ENCODE data around the gene ASS1.

The ASS1 gene

DNA sequence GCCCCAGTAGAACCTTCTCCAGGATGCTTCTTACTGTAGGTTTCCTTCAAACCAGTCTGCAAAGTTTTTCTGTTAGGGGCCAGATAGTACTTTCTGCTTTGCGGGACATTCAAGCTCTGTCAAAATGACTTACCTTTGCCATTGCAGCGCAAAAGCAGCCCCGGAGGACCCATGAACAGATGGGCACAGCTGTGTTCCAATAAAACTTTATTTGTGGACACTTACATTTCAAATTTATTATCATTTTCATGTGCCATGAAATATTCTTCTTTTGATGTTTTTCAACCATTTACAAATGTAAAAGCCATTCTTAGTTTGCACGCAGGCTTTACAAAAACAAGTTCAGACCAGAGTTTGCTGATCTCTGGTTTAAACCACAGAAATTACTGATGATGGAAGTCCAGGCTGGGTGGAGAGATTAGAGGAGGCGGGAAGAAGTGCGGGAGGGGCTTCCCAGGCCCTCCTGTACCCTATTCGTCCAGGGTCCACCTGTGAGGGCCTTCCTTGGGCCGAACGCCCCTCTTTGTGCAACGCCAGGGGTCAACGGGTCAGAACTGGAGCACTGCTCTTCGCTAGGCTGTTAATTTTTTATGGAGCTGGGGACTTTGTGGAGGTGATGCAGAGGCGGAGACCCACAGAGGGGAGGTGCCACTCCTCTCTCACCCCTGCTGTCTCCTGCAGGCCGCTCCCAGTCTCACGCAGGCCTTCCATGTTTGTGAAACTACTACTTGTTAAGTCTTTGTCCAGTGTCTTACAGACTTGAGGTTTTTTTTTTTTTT is 7.6 kb upstream of the ASS1 start:
- DNase-seq, result no peak

DNA sequence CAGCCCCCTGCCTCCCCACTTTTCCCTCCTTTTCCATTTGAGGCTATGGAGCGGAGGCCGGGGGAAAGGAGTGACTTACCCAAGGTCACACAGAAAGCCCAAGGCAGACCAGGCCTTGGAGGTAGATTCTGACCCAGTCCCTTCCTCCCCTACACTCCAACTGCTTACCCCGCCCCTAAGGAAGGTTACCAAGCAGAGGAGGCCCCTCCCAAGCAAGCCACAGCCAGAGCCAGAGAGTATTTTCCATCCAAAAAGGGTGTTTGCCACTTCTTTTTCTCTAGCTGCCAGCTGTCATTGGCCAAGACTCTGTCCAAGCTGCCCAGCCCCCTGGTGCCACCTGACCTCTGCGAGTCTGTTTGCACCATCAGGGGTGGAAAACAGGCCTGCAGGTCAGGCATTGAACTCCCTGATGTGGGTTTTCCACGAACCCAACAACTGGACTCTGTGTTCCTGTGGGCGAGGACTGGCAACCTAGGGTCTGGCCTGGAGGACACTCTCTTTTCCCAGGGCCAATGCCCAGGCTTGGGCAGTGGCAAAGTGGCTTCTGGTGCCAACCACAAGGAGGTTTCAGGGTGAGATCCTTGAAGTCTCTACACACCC is 6.3 kb upstream of the ASS1 start:
- no peak for DNase-seq

DNA sequence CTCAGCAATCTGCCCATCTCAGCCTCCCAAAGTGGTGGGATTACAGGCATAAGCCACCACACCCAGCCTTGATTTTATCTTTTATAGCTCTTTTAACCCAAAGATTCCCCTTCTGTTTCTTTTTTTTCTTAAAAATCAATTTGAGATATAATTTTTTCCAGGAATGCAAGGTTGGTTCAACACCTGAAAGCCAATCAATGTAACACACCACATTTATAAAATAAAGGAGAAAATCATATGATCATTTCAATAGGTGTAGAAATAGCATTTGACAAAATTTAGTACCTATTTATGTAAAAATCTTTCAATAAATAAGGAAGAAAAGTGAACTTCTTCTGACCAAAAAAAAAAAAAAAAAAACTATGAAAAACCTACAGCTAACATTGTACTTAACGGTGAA is 3.7 kb upstream of the ASS1 start:
- no peak for DNase-seq

DNA sequence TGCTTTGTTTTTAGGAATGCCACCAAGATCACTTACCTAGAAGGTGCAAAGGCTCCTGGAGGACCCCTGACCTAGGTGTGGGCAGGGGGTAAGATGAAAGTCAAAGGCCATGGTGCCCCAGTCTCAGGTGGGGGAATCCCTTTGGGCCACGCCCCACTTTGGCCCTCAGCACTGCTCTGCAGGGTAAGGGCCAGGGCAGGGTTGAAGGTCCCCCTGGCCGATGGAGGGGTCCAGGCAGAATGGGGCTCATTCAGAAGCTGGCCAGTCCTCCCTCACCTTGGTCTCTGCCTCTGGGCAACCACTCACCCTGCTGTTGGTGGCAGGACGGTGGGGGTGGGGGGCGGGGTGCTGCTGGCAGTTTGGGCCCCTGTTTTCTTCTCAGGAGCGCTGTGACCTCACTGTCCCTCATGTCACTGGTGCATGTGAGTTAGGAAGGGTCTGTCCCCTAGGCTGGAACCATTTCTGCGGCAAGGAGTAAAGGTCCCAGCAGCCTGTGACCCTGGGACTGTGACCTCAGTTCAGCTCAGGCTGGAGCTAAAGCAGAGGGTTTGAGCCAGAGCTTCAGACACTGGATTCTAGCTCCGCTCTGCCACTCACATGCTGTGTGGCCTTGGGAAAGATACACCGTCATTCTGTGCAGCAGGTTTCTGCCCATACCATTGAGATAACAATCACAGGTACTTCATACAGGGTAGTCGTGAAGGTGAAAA is 1.9 kb upstream of the ASS1 start:
- DNase-seq, result no peak

DNA sequence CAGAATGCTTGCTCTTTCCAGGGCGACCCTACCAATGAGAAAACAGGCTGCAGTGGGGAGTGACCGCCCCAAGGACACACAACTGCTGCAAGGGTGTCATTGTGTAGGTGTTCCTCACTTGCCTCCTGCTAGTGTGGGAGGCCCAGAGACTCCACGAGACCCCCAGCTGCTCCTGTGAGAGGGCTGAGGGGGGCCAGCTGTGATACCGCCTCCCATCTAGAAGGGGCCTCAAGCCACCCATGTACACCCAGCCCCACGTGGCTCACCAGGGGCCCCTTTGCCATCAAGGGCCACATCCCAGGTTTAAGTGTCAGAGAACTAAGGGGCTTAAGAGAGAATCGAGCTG is 1.3 kb upstream of the ASS1 start:
- DNase-seq, result no peak

DNA sequence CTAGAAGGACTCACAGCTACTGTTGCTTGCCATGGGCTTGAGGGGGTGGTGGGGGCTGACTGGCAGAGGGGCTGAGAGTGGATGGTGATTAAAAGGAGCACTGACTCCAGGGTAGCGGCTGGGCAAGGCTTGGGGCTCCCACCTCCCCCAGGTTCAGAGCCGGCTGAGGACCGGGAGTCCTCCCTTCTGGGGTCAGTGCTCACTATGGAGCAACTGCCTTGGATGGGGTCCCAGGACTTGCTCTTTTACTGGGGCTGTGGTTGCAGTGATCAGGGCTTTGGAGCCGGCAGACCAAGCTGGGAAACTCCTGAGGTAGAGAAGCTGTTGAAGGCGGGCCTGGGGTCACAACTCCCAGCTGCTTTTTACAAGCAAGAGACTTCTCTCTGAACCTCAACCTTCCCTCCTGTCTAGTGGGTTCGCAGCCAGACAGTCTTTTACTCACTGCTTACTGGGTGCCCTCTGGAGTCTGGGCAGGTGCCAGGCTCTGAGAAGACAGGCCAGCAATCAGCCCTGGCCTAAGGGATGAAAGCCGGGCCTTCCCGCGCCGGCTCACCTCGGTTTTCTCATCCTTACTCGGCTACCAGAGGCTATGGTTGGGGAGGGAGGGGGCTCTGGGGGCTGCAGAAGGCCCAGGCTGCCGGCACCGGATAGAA is 795 bp upstream of the ASS1 start:
- DNase-seq, result no peak

DNA sequence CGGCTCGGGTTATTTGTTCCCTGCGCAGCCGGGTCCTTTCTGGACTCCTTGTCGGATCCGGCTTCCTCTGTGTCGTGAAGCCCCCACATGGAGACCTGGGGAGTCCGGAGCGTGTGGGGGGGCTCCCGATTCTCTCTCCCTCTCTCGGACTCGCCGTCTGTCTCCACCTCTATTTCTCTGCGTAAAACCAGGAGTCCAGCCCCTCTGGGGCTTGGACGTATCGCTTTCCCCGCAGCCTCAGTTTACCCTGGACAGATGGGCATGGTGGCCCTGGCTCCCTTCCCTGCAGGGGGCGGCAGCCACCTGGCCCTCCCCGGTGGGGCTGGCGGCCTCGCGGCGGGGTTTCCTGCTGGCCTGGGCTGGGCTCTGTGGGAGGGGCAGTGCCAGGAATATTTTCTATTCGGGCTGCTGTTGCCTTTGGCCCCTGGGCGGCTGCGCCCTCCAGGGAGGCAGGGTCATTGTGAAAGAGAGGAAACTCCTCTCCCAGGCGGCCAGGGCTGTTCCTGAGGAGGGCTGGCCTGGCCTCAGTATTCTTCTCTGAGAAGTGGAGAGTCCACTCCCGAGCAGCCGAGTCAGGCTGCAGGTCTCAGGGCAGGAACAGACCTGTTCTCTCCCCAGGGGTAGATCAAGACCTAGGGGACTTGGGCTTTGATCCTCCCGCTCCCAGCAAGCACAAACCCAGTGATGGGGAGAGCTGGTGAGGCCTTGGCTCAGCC is 665 bp downstream of the ASS1 start:
- DNase-seq, result no peak

DNA sequence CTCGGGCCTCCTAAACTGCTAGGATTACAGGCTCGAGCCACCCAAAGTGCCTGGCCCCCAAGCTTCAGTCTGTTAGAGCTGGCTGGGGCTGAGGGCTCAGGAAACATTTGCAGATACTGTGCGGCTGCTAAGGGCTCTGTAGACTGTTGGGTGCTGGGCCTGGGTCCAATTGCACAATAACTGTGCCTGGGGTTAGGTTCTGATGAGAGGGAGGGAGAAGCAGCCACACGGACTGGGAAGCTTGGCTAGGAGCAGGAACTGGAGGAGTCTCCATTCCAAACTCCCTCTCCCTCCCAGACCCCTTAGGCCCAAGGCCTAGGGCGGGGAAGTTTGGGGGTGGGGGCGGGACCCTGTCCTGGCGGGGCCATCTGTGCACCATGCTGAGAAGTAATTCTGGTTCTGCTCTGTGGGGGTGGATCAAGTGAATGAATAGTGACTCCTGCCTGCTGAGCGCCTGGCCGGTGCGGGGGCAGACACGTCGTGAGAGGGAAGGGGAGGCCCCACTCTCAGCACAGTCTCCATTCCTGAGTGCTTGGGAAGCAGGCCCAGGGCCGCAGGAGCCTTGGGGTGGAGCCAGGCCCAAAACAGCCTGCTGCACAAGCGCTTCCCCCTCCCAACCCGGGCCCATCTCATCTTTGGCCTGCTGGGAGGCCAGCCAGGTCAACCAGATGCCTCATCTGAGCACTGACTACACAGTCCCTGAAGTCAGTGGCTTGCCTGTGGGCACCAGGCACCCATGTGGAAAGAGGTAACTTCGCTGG is 1.5 kb downstream of the ASS1 start:
- DNase-seq, result no peak

DNA sequence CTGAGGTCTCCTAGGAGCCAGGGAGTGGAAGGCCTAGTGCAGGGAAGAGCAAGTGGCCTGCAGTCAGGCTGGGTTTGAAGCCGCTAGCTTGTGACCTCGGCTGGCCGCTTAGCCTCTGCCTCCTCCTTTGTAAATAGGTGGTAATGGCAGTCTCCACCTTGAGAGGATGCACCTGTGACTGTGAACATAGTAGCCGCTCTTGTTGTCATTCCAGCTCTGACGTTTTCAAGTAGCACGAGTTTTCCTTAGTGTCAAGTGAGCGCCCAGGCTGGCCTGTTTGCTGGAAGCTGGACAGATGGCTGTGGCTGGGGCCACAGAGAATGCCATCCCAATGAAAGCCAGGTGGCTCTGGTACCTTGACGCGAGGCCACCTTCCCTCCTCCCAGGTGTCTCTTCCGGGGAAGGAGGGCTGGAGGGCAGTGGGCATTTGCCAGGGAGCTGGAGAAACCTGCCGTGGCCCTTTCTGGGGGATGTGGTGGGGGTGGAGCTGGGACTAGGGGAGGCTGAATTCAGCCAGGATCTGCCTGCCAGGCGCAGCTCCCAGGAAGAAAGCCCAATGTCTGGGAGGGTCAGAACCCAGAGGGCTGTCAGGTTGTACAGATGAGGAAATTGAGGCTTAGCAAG is 2.5 kb downstream of the ASS1 start:
- no peak for DNase-seq

DNA sequence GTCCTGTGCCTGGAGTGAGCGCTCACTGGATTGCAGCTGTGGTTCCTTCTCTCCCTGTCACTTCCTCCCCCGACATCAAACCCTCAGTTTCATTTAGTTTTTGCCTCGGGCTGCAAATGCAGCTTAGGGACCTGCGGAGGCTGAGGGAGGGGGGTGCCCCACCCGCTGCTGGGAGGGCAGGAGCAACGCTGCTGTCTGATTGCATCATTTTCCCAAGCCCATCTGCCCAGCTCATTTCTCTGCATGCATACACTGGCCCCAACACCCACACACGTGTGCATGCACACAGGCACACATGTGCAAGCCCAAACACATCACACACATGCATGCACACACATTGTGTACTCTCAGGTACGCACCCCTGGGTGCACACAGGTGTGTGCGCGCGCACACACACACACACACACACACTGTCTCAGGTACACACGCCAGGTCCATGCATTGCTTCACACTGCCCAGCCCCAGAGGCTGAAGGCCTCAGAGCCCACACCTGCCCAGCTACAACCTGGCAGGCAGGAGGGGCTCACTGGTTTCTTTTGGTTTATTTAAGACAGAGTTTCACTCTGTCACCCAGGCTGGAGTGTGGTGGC is 3.4 kb downstream of the ASS1 start:
- DNase-seq, result no peak

DNA sequence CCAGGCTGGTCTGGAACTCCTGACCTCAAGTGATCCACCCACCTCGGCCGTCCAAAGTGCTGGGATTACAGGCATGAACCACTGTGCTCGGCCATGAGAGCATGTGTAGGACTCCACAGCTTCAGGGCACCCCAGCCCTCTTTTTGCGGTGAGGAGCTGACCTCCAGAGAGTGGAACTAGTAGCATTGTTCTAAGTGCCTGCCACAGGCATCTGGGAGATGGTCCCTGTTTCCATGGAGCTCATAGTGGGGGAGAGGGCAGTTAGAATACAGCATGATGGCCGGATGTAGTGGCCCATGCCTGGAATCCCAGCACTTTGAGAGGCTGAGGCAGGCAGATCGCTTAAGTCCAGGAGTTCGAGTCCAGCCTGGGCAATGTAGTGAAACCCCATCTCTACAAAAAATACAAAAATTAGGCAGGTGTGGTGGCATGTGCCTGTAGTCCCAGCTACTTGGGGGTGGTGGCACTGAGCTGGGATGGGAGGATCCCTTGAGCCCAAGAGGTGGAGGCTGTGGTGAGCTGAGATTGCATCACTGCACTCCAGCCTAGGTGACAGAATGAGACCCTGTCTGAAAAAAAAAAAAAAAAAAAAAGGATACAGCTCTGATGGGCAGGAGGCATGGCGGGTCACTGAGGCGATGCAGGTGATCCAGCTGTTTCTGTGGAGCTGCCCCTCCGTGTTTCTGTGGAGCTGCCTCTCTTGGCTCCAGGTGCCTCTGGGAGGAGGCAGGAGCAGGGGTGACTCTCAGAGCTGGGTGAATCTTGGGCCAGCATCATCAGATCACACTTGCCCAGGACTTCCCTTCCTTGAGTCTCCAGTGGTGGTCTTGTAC is 4.2 kb downstream of the ASS1 start:
- DNase-seq, result no peak

DNA sequence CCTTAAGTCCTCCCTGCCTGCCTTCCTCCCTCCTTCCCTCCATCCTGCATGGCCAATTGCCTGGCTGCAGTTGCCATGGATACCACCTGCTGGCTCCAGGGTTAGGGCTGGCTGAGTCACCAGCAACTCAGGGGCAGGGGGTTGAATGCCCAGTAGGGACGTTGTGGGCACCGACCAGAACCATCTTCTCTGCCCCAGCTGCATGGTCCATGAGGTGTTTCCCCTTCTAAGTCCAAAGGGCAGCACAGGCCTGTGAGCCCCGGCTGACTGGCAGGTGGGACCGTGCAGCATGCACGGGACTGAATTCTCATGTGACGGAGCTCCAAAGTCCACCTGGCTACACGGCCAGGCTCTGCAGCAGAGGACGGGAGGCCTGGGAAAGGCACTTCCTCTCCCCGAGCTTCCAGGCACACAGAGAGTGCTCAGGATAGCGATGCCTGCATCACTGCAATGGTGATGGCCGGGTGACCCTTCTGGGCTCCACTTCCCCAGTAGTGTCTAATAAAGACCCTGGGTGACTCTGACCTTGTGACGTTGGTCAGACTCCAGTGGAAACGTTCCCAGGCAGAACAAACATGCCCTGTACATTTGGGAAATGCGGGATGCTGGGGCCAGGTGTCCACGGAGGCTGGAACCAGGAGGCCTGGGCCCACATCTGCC is 5.7 kb downstream of the ASS1 start:
- DNase-seq, result no peak

DNA sequence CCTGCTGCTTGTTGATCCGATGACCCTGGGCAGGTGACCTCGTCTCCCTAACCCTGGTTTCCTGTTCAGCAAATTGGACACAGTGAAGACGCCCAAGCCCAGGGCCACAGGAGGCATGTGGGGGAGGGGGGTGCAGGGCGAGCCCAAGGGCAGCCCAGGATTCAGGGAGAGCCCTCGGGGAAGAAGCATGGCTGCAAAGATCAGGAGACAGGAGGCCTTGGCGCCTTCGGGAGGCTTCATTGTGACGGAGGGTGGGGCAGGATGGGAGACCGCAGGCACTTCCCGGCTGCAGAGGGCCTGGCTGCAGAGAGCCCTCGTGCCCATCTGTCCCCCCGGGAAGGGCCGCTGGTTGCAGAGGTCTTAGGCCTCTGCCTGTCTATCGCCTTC is 6.2 kb downstream of the ASS1 start:
- no peak for DNase-seq

DNA sequence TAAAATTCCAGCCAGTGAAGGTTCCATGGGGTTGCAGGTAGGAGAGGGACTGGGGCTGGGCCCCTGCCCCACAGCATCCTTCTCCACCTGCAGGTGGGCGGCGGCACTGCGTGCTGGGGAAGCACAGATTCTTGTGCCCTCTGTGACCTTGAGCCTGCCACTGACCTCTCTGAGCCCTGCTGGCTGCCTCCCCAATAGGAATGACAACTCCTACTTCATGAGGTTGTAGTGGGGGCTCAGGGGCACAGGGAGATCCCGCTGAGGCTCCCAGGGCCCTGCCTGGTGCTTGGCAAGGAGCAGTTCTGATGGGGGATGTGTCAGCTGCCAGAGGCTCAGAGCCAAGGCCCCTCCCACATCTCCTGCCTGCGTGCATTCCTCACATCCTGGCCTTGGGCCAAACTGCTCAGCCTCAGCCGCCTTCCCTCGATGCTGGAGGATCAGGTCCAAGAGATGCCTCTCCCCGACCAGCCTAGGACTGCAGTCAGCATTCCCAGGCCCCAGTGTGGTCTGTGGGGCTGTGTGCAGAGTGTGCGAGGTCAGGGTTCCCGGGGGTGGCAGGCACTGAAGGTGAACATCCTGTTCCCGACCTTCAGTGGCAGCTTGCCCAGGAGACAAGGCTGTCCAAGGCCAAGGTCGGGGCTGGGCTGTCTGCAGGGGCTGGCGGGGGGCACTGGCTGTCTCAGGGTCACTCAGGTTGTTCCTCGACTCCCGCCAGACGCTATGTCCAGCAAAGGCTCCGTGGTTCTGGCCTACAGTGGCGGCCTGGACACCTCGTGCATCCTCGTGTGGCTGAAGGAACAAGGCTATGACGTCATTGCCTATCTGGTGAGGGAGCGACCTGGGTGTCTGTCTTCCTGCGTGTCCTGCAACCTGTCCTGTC is 7.0 kb downstream of the ASS1 start:
- peak; percentile 82 for DNase-seq

DNA sequence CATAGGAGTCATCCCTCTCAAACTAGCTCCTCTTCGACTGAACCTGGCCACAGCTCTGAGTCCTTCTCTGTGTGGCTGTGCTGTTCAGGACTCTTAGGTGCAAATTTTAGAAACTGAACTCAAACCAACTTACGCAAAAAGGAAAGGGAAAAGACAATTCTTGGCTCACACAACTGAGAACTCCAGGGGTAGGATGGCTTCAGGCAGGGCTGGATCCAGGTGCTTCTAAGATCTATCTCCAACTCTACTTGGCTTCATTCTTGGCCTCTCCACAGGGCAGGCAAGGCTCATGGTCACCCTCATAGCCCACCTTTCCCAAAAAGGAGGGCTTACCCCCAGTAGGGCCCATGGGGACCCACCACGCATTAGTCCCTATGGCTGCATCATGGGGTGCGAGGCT is 8.1 kb downstream of the ASS1 start:
- DNase-seq, result no peak

DNA sequence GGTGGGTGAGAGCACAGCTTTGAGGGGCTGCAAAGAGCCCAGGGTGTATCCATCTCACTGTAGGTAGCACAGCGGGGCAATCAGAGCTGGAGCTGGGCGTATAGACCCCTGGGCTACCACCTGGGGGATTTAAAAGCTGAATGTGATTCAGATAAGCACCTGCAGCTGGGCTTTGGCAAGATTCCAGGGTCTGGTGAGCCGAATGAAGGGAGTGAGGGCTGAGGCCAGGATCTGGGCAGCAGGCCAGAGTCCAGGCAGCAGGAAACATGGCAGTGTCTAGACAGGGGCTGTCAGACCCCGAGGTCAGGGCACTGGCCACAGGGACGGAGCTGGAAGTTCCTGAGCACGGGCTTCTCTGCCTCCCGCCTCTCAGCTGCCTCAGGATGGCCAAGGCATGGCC is 8.7 kb downstream of the ASS1 start:
- no peak for DNase-seq

DNA sequence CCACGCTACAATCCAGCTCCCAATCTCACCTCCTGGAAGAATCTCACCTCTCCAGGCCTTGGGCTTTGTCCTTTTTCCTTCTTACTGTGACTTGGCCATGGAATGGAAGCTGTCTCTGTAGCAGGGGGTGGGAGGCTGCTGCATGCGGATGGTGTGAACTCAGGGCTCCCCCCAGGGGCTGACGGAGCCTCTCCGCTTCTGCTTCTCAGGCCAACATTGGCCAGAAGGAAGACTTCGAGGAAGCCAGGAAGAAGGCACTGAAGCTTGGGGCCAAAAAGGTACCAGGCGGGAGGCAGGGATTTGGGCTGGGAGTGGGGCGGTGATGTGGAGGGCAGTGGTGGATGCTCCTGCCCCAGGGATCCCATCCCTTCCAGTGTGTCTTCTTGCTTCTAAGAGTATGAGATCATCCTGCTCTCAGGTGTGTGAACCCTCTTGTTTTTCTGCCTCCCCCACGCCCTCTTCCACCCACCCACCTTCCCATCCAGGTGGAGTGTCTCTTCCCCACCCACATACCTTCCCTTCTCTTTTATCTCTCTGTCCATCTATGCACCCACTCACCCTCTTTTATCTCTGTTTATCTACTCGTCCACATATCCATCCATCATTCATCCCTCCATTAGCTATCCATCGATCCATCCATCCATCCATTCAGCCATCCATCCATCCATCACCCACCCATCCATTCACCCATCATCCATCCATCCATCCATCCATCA is 9.5 kb downstream of the ASS1 start:
- DNase-seq, result no peak

DNA sequence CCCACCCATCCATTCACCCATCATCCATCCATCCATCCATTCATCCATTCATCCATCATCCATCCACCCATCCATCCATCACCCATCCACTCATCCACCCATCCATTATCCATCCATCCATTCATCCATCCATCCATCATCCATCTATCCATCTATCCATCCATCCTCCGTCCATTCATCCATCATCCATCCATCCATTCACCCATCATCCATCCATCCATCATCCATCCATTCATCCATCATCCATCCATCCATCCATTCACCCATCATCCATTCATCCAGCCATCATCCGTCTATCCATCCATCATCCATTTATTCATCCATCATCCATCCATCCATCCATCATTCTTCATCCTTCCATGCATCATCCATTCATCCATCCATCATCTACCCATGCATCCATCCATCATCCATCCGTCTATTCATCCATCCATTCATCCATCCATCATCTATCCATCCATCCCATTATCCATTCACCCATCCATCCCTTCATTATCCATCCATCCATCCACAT is 10.1 kb downstream of the ASS1 start:
- no peak for DNase-seq

All from hematopoietic multipotent progenitor cell treated with erythropoietin and hydrocortisone succinate and interleukin-3 and kit ligand, for 6 days (in vitro differentiated cells).